Measurements from ENCODE around the gene PLXNA2.

- TF ChIP-seq POLR2A (IDR thresholded peaks at IDR 0.05; ENCODE audit: low read depth, low read length) (no peak), POLR2AphosphoS5 (IDR thresholded peaks at IDR 0.05; ENCODE audit: low read depth, low read length) (no peak), TAF1 (IDR thresholded peaks at IDR 0.05; ENCODE audit: borderline replicate concordance, low read depth, low read length) (no peak)
These were observed 59.1 kb downstream of the PLXNA2 start for GRCh38 chr1:208184966-208185654.

Data from GM12892 (cell line).